Endothelial cell of umbilical vein (primary cell): ENCODE measurements around the gene TECTB. TPM values are rescaled to one million over a fixed set of nuclear protein-coding genes. Genes with fewer than 3 reads are reported as not detected.

ENCODE experiments used
- BruUV-seq: library from RNA; stranded (reverse); fragments of 400-500 nt; replicated peaks from 2 replicates; lab custom pipeline; 2021; lab: Mats Ljungman, UMichigan
- CTCF ChIA-PET: fragments of 300-600, 350-600 bp; sonication (Branson Sonifier 250); formaldehyde crosslinking; loops from one replicate; lab custom pipeline; 2021; ENCODE audit warnings: antibody characterized with exemption, inconsistent platforms; lab: Charles Lee
- POLR2A ChIA-PET: fragments of 300-600, 350-600 bp; sonication (Branson Sonifier 250); formaldehyde crosslinking; loops from one replicate; lab custom pipeline; 2021; ENCODE audit warnings: antibody characterized with exemption, inconsistent platforms; lab: Charles Lee
- DNase-seq: peaks from one replicate; pipeline ENCODE4 v3.0.0-alpha.2; 2011; ENCODE audit warnings: low read depth, low spot score
- FAIRE-seq: peaks from 2 replicates; lab custom pipeline; 2011; peaks lifted over from hg19 to GRCh38; lab: Jason Lieb, UNC
- H2AFZ ChIP-seq: 2 replicates; pipeline ENCODE4 v1.6.0; 2012; ENCODE audit warnings: low read depth, low read length, control low read depth, inconsistent platforms
- H3K27ac ChIP-seq: 2 replicates; pipeline ENCODE4 v1.5.1; 2011; ENCODE audit warnings: low read depth, mild to moderate bottlenecking, control low read depth, low read length, moderate library complexity; ENCODE audit not compliant: insufficient read depth
- H3K27me3 ChIP-seq, 2 experiments: 2 replicates each; pipeline versions ENCODE4 v1.6.0 to v1.6.1; 2011; ENCODE audit warnings: low read length in 2 of 2, mixed read lengths in 1 of 2; ENCODE audit not compliant: control insufficient read depth in 2 of 2, insufficient read depth in 2 of 2
- H3K36me3 ChIP-seq, 2 experiments: 2 replicates in 1 of 2; 3 replicates in 1 of 2; pipeline ENCODE4 v1.5.1; 2011; ENCODE audit warnings: low read length in 2 of 2, mild to moderate bottlenecking in 1 of 2, moderate library complexity in 1 of 2; ENCODE audit not compliant: control insufficient read depth in 2 of 2, insufficient read depth in 2 of 2; ENCODE audit errors: extremely low read depth in 1 of 2
- H3K4me1 ChIP-seq: 3 replicates; pipeline ENCODE4 v1.5.1; 2011; ENCODE audit warnings: mild to moderate bottlenecking, low read length; ENCODE audit not compliant: control insufficient read depth, insufficient read depth; ENCODE audit errors: extremely low read depth
- H3K4me2 ChIP-seq: 2 replicates; pipeline ENCODE4 v1.6.1; 2011; ENCODE audit warnings: low read length, control low read depth, mixed read lengths; ENCODE audit not compliant: insufficient read depth
- H3K4me3 ChIP-seq, 3 experiments: fragments of 200-600 bp in 1 of 3; sonication (generic), shearing (Covaris generic) in 1 of 3; replicated peaks in 1 of 3; 2 replicates each; pipeline ENCODE4 v1.5.1; 2011 to 2016; ENCODE audit warnings: control low read depth in 3 of 3, low read length in 3 of 3, mild to moderate bottlenecking in 2 of 3, inconsistent platforms in 1 of 3, low read depth in 1 of 3, moderate library complexity in 1 of 3; ENCODE audit not compliant: insufficient read depth in 1 of 3
- H3K79me2 ChIP-seq: 2 replicates; pipeline ENCODE4 v1.6.0; 2012; ENCODE audit warnings: low read length, inconsistent platforms; ENCODE audit not compliant: control insufficient read depth, insufficient read depth
- H3K9ac ChIP-seq: replicated peaks from 2 replicates; pipeline ENCODE3; 2011; ENCODE audit warnings: low read length, control low read depth; ENCODE audit not compliant: insufficient read depth; ENCODE audit errors: extremely low read depth
- H3K9me1 ChIP-seq: replicated peaks from 3 replicates; pipeline ENCODE4 v1.6.0; 2011; ENCODE audit warnings: mild to moderate bottlenecking, low read length; ENCODE audit not compliant: control insufficient read depth, insufficient read depth; ENCODE audit errors: extremely low read depth
- H3K9me3 ChIP-seq: replicated peaks from 2 replicates; pipeline ENCODE4 v1.5.1; 2012; ENCODE audit warnings: low read length, inconsistent platforms; ENCODE audit not compliant: control insufficient read depth, insufficient read depth
- H4K20me1 ChIP-seq: replicated peaks from 2 replicates; pipeline ENCODE3; 2011; ENCODE audit warnings: mild to moderate bottlenecking, low read length; ENCODE audit not compliant: control insufficient read depth, insufficient read depth; ENCODE audit errors: extremely low read depth
- EZH2 ChIP-seq: IDR thresholded peaks from 2 replicates; pipeline ENCODE4 v1.6.1; 2012; ENCODE audit warnings: borderline replicate concordance, low read depth, mild to moderate bottlenecking, moderate library complexity, low read length, inconsistent platforms; ENCODE audit not compliant: severe bottlenecking
- FOS ChIP-seq: IDR thresholded peaks from 2 replicates; pipeline ENCODE4 v1.6.1; 2011; ENCODE audit warnings: mild to moderate bottlenecking, low read length, moderate library complexity, borderline replicate concordance; ENCODE audit not compliant: insufficient read depth
- GATA2 ChIP-seq: IDR thresholded peaks from 2 replicates; pipeline ENCODE4 v1.7.0; 2011; ENCODE audit warnings: low read depth, mild to moderate bottlenecking, moderate library complexity, mixed read lengths, low read length; ENCODE audit not compliant: insufficient read length, insufficient read depth
- JUN ChIP-seq: IDR thresholded peaks from 2 replicates; pipeline ENCODE4 v1.6.1; 2011; ENCODE audit warnings: borderline replicate concordance, low read depth; ENCODE audit not compliant: insufficient read length, insufficient read depth
- MYC ChIP-seq: IDR thresholded peaks from one replicate; pipeline ENCODE4 v1.6.1; 2011; ENCODE audit warnings: mild to moderate bottlenecking, low read depth, low read length
- POLR2A ChIP-seq: IDR thresholded peaks from 2 replicates; pipeline ENCODE4 v1.6.1; 2012; ENCODE audit warnings: low read depth, mild to moderate bottlenecking, control low read depth, low read length
- POLR2AphosphoS5 ChIP-seq: IDR thresholded peaks from 2 replicates; pipeline ENCODE4 v1.6.1; 2012; ENCODE audit warnings: low read depth, mild to moderate bottlenecking, control low read depth, low read length, moderate library complexity; ENCODE audit not compliant: insufficient read depth
- dilution Hi-C: fragments of 300-500 bp; cut with MboI; formaldehyde crosslinking; loops from one replicate; pipeline ENCODE4 v1.15.0; 2019; ENCODE audit warnings: low sequenced_read_pairs; ENCODE audit not compliant: extremely low pct_ligation_motif_present
- intact Hi-C: fragments of 100-400 bp; cut with micrococcal nuclease; formaldehyde crosslinking; loops from one replicate; pipeline ENCODE4 v1.10.0; 2022
- polyA plus RNA-seq, 4 experiments: library from polyadenylated mRNA; depleted of rRNA in 3 of 4; stranded (reverse) in 3 of 4; unstranded in 1 of 4; fragments of >200 nt; gene quantifications; 2 replicates each; pipeline versions ENCODE4 v1.2.1 to v1.2.3, GENCODE V29; 2011 to 2012; ENCODE audit warnings: missing spikeins in 1 of 4
- total RNA-seq: library from RNA; stranded (reverse); gene quantifications from 2 replicates; pipeline ENCODE4 v1.2.3, GENCODE V29; 2021
- TF ChIP-seq, protein P1 (sequence below), 2 donors: IDR thresholded peaks; 1 replicate in 1 of 2; 2 replicates in 1 of 2; pipeline ENCODE4 v1.5.1; 2011; ENCODE audit warnings: low read length in 2 of 2, mild to moderate bottlenecking in 2 of 2, moderate library complexity in 2 of 2, control low read depth in 1 of 2, inconsistent platforms in 1 of 2, low read depth in 1 of 2; ENCODE audit not compliant: insufficient read depth in 1 of 2; ENCODE audit errors: extremely low read depth in 1 of 2
- TF ChIP-seq, protein P2 (sequence below): IDR thresholded peaks from 2 replicates; pipeline ENCODE4 v1.6.1; 2011; ENCODE audit not compliant: insufficient read depth, insufficient read length

The TECTB gene
- total and polyA plus RNA-seq, 2 donors (not counting 3 experiments of a cell fraction or from before 2014, with no cell fraction given): not detected

DNA sequence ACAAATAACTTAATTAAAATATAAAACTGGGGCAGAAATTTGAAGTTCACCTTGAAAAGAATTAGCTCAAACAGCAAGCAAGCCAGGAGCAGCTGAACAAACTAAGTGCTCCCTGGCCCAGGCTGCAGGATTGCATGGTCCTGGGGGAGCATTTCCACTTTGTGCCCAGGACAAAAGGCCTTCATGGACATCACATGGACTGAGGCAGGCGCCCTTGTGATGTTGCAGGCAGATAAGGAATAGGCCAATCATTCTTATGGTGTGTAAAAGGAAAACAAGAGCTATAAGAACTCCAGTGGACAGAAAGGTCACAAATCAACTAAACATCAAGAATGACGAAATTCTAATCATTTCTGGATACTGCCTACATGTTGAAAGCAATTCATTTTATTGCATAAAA is 17.5 kb upstream of the TECTB start:
- dilution Hi-C loops (no loop called here), intact Hi-C loops (no loop called here)
- Histone ChIP-seq H3K4me2 (no peak overlapping the region), H3K4me1 (no peaks in the 10 kb centered on the region), H3K79me2 (no peaks in the 10 kb centered on the region), H3K9me1 (no peaks in the 10 kb centered on the region), H4K20me1 (no peaks in the 10 kb centered on the region), H3K27ac (no peak overlapping the region), H3K9ac (no peak overlapping the region), H3K27me3 (no peaks in the 10 kb centered on the region), H3K4me3 (no peak overlapping the region), H3K36me3 (no peaks in the 10 kb centered on the region), H3K9me3 (no peaks in the 10 kb centered on the region), H2AFZ (no peak overlapping the region)
- no peak for DNase-seq
- BruUV-seq: no TSS peak
- ChIA-PET CTCF (interaction anchor here (1.1 kb wide), 1 partner anchor 12 kb away, joined by 3 read pairs; no protein-coding TSS in a partner anchor), POLR2A (no interaction called here)
- TF ChIP-seq FOS: no peak
- no peak for TF ChIP-seq POLR2A
- no peak for TF ChIP-seq GATA2
- TF ChIP-seq JUN: no peak
- TF ChIP-seq, protein P1, sequence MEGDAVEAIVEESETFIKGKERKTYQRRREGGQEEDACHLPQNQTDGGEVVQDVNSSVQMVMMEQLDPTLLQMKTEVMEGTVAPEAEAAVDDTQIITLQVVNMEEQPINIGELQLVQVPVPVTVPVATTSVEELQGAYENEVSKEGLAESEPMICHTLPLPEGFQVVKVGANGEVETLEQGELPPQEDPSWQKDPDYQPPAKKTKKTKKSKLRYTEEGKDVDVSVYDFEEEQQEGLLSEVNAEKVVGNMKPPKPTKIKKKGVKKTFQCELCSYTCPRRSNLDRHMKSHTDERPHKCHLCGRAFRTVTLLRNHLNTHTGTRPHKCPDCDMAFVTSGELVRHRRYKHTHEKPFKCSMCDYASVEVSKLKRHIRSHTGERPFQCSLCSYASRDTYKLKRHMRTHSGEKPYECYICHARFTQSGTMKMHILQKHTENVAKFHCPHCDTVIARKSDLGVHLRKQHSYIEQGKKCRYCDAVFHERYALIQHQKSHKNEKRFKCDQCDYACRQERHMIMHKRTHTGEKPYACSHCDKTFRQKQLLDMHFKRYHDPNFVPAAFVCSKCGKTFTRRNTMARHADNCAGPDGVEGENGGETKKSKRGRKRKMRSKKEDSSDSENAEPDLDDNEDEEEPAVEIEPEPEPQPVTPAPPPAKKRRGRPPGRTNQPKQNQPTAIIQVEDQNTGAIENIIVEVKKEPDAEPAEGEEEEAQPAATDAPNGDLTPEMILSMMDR (IDR thresholded peaks at IDR 0.05; ENCODE audit: extremely low read depth in 1 of 2, insufficient read depth in 1 of 2, low read depth in 1 of 2, low read length in 2 of 2): no peak
- no peak for TF ChIP-seq POLR2AphosphoS5
- TF ChIP-seq, protein P2, sequence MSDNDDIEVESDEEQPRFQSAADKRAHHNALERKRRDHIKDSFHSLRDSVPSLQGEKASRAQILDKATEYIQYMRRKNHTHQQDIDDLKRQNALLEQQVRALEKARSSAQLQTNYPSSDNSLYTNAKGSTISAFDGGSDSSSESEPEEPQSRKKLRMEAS: no peak
- no peak for TF ChIP-seq EZH2
- no peak for TF ChIP-seq MYC
- no peak for FAIRE-seq
